PC-9 (cell line): ENCODE data around the gene JAG1.

Source experiments
- EZH2 ChIP-seq: fragments of 200-600 bp; sonication (generic); IDR thresholded peaks from 2 replicates; pipeline ENCODE4 v1.8.0; 2017; ENCODE audit warnings: antibody characterized with exemption, low read depth
- TF ChIP-seq, protein P1 (sequence below): fragments of 200-600 bp; sonication (generic); conservative IDR thresholded peaks from 2 replicates; pipeline ENCODE4 v1.6.1; 2017; ENCODE audit warnings: mixed run types, antibody characterized with exemption, mild to moderate bottlenecking, moderate library complexity

DNA sequence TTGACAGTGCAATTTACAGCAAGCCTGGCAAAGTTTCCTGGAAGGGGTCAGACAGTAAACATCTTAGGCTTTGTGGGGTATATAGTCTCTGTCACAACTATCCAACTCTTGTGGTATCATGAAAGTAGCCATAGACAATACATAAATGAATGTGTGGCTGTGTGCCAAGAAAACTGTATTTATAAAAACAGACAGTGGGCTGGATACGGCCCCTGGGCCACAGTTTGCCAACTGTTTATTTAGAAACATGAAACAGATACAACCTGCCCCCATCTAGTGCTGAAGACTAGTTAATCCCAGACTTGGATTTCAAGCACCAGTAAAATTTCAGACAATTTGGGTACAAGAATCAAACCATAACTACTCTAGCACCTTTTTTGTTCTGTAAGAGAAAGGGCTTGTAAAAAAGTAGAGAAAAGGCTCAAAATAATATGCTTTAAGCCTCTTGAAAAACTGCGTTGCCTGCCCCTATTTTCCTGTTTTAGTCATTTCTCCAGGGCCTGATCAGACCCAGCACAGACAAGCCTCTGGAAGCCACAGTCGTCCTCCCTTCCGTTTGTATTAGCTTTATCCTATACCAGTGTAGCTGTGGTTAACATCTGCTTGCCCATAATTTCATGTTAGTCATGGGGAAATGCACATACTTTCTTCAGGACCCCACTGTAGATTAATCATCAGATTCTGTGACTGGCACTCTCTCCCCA lies 30.8 kb downstream of the JAG1 start:
- TF ChIP-seq, protein P1, sequence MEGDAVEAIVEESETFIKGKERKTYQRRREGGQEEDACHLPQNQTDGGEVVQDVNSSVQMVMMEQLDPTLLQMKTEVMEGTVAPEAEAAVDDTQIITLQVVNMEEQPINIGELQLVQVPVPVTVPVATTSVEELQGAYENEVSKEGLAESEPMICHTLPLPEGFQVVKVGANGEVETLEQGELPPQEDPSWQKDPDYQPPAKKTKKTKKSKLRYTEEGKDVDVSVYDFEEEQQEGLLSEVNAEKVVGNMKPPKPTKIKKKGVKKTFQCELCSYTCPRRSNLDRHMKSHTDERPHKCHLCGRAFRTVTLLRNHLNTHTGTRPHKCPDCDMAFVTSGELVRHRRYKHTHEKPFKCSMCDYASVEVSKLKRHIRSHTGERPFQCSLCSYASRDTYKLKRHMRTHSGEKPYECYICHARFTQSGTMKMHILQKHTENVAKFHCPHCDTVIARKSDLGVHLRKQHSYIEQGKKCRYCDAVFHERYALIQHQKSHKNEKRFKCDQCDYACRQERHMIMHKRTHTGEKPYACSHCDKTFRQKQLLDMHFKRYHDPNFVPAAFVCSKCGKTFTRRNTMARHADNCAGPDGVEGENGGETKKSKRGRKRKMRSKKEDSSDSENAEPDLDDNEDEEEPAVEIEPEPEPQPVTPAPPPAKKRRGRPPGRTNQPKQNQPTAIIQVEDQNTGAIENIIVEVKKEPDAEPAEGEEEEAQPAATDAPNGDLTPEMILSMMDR = no peak
- no peak for TF ChIP-seq EZH2
